ENCODE data around the gene LRIG3. TPM values are rescaled to one million over a fixed set of nuclear protein-coding genes. Genes with fewer than 3 reads are reported as not detected.

LRIG3 gene
- total and polyA plus RNA-seq, 2 of the 8 experiments (the other 6 are each of a cell fraction or from before 2014, with no cell fraction given), result 6.5 to 9.1 TPM

GRCh38 chr12:58931518-58931917 is 11.2 kb upstream of the LRIG3 start:
- Histone ChIP-seq H3K4me2 (ENCODE audit: insufficient read depth in 1 of 2, low read depth in 2 of 2, low read length in 2 of 2) (no peak overlapping the region), H3K9me3 (ENCODE audit: insufficient read depth in 2 of 2, low read depth in 1 of 2, low read length in 1 of 2) (no peaks in the 10 kb centered on the region), H2BK12ac (ENCODE audit: low read depth, low read length) (no peak overlapping the region), H3K27ac (ENCODE audit: low read depth, low read length) (no peak overlapping the region), H3K4me1 (replicated peaks in 1 of 4; ENCODE audit: control insufficient read depth in 3 of 4, insufficient read depth in 4 of 4, low read length in 3 of 4) (no peaks in the 10 kb centered on the region; a peak in 2 of 7 replicates), H3K56ac (replicated peaks; ENCODE audit: insufficient read length, low read depth, low read length) (no peak overlapping the region), H2BK120ac (replicated peaks; ENCODE audit: low read depth, low read length) (no peak overlapping the region), H2AFZ (ENCODE audit: low read length) (no peak overlapping the region), H3K36me3 (ENCODE audit: control insufficient read depth in 2 of 4, insufficient read depth in 4 of 4, low read length in 3 of 4) (no peaks in the 10 kb centered on the region), H3K23ac (ENCODE audit: insufficient read length) (no peak overlapping the region), H3K18ac (ENCODE audit: extremely low read depth, low read length) (no peak overlapping the region), H3K4me3 (ENCODE audit: extremely low read depth in 1 of 4, insufficient read depth in 2 of 4, low read depth in 3 of 4, low read length in 4 of 4) (no peak overlapping the region), H3K27me3 (replicated peaks in 1 of 4; ENCODE audit: control insufficient read depth in 3 of 4, extremely low read depth in 1 of 4, insufficient read depth in 3 of 4, low read length in 3 of 4) (no peaks in the 10 kb centered on the region), H2BK20ac (ENCODE audit: low read length) (no peak overlapping the region), H3K79me1 (ENCODE audit: low read depth, low read length) (no peaks in the 10 kb centered on the region), H4K91ac (replicated peaks; ENCODE audit: insufficient read length, low read length) (no peak overlapping the region), H2BK5ac (ENCODE audit: low read depth, low read length) (no peak overlapping the region), H3K14ac (ENCODE audit: insufficient read length) (no peak overlapping the region), H3K9ac (replicated peaks in 1 of 4; ENCODE audit: extremely low read depth in 1 of 4, low read depth in 3 of 4, low read length in 3 of 4) (no peak overlapping the region), H4K20me1 (replicated peaks in 1 of 2; ENCODE audit: control insufficient read depth in 1 of 2, insufficient read depth in 2 of 2, low read length in 2 of 2) (no peaks in the 10 kb centered on the region), H2BK15ac (ENCODE audit: low read length) (no peak overlapping the region), H3K79me2 (ENCODE audit: control insufficient read depth in 1 of 2, insufficient read depth in 2 of 2, low read length in 2 of 2) (no peaks in the 10 kb centered on the region), H3K4ac (replicated peaks; ENCODE audit: insufficient read length, low read depth, low read length) (no peak overlapping the region), H4K5ac (ENCODE audit: insufficient read length, low read depth, low read length) (no peak overlapping the region), H4K8ac (ENCODE audit: extremely low read depth, insufficient read depth, low read length) (no peak overlapping the region), H3K23me2 (ENCODE audit: low read depth, low read length) (no peaks in the 10 kb centered on the region), H2AK5ac (ENCODE audit: low read depth, low read length) (no peak overlapping the region)
- CTCF ChIA-PET (ENCODE audit: partially characterized antibody), result interaction anchor here (0.7 to 3.8 kb wide), 8 partner anchors 9 to 391 kb away, joined by 3 to 15 read pairs (median 4); partner anchors contain the start of gene LRIG3
- no peak for DNase-seq (ENCODE audit: low read depth in 1 of 2, low spot score in 2 of 2)
- WGBS, 2 experiments (ENCODE audit: extremely low coverage in 1 of 2, insufficient coverage in 1 of 2, insufficient read length in 1 of 2, insufficient replicate concordance in 2 of 2, low coverage in 1 of 2, low lambda C conversion rate in 2 of 2, missing lambda C conversion rate in 1 of 2), result 81 to 100% methylated on average over 2 to 4 of the region's 4 CpGs
- POLR2A ChIA-PET (ENCODE audit: partially characterized antibody), result no interaction called here
- FAIRE-seq, result no peak
- TF ChIP-seq SP2 (IDR thresholded peaks at IDR 0.05; ENCODE audit: low read length), result no peak
- TF ChIP-seq KDM5A (IDR thresholded peaks at IDR 0.05; ENCODE audit: low read length), result no peak
